Aorta (tissue), 5 donors: ENCODE measurements around the gene THADA. TPM values are rescaled to one million over a fixed set of nuclear protein-coding genes. Genes with fewer than 3 reads are reported as not detected.
"Not testable (repeated sequence)": the region's sequence is repeated elsewhere in the genome, so short reads cannot be mapped to it uniquely, and the experiment has no call there.

Experiments used
- ATAC-seq: fragments of 200-7000 bp; cut with Tn5 transposase; one replicate; pipeline ENCODE4 v1.9.1; 2022; ENCODE audit warnings: moderate library complexity; ENCODE audit not compliant: low FRiP score
- DNase-seq, 2 donors: peaks; one replicate each; pipeline ENCODE4 v3.0.0-alpha.2; 2020
- H3K27ac ChIP-seq, 2 donors: one replicate each; pipeline ENCODE4 v1.5.1; 2013; ENCODE audit warnings: low read length in 2 of 2, mild to moderate bottlenecking in 2 of 2, moderate library complexity in 2 of 2, control low read depth in 1 of 2, inconsistent platforms in 1 of 2, low read depth in 1 of 2
- H3K27me3 ChIP-seq, 2 donors: one replicate each; pipeline ENCODE4 v1.6.1; 2013; ENCODE audit warnings: control low read depth in 1 of 2, low read length in 1 of 2, mild to moderate bottlenecking in 1 of 2, moderate library complexity in 1 of 2; ENCODE audit not compliant: insufficient read depth in 2 of 2, control insufficient read depth in 1 of 2
- H3K36me3 ChIP-seq, 2 donors: one replicate each; pipeline ENCODE4 v1.6.1; 2013; ENCODE audit warnings: control low read depth in 1 of 2, low read length in 1 of 2, mild to moderate bottlenecking in 1 of 2; ENCODE audit not compliant: insufficient read depth in 2 of 2, control insufficient read depth in 1 of 2
- H3K4me1 ChIP-seq, 2 donors: one replicate each; pipeline ENCODE4 v1.6.1; 2013; ENCODE audit warnings: low read length in 2 of 2, control low read depth in 1 of 2, mild to moderate bottlenecking in 1 of 2, moderate library complexity in 1 of 2; ENCODE audit not compliant: insufficient read depth in 2 of 2, control insufficient read depth in 1 of 2
- H3K4me3 ChIP-seq, 2 donors: one replicate each; pipeline ENCODE4 v1.5.1; 2013; ENCODE audit warnings: low read length in 2 of 2, control low read depth in 1 of 2, mild to moderate bottlenecking in 1 of 2
- H3K9me3 ChIP-seq: one replicate; pipeline ENCODE4 v1.6.1; 2013; ENCODE audit warnings: mild to moderate bottlenecking, low read length; ENCODE audit not compliant: control insufficient read depth
- whole genome bisulfite sequencing, 2 donors: extraction: QIAGEN DNeasy Blood & Tissue Kit; methylation state at CpG; one replicate each; pipeline ENCODE4 v1.1.7; 2013; 5-methylcytosine and 5-hydroxymethylcytosine counted together
- intact Hi-C, 2 donors: fragments of 100-400 bp; cut with DNase I; formaldehyde crosslinking; loops; one replicate each; pipeline versions ENCODE4 v1.14.2 to v1.15.0; 2022
- polyA plus RNA-seq, 2 donors: library from polyadenylated mRNA; stranded (reverse); fragments of 200-250 nt; gene quantifications; one replicate each; pipeline ENCODE4 v1.2.3, GENCODE V29; 2013
- total RNA-seq, 2 donors: library from RNA; stranded (reverse); fragmentation: NEBNext Ultra II Directional; extraction: Animal tissue kit (Norgen Biotek cat#: 25700); gene quantifications; one replicate each; pipeline ENCODE4 v1.2.1, GENCODE V29; 2021
- donor health status: healthy with polysubstance abuse.
- donor health status: Bipolar disorder and iron deficiency.
- donor health status: DM: no; HTN: no; CAD: no.
- donor health status: DM: no; HTN: no; CAD: no.
- donor health status: DM: yes; HTN: yes; CAD: no.

Gene THADA
- total and polyA plus RNA-seq, 4 donors = 12.4 to 38.5 (median 25.0) TPM

- DNase-seq (no peak), ATAC-seq (no peak)
- H3K36me3 ChIP-seq = no peaks in the 10 kb centered on the region
- H3K9me3 ChIP-seq = no peaks in the 10 kb centered on the region
- intact Hi-C loops = no loop called here
- H3K27me3 ChIP-seq = no peaks in the 10 kb centered on the region
- H3K4me1 ChIP-seq = no peaks in the 10 kb centered on the region
- no peak overlapping the region for H3K27ac ChIP-seq
- WGBS, 2 donors = 84 to 85% methylated on average over 12 of the region's 12 CpGs
- no peak overlapping the region for H3K4me3 ChIP-seq
Measured at GRCh38 chr2:43196768-43197587, 398.9 kb downstream of the THADA start.

GRCh38 chr2:43194121-43194869, 401.5 kb downstream of the THADA start:
- WGBS, 2 donors = 87 to 90% methylated on average over 13 of the region's 13 CpGs
- H3K36me3 ChIP-seq = no peaks in the 10 kb centered on the region
- H3K4me3 ChIP-seq = no peak overlapping the region

DNA sequence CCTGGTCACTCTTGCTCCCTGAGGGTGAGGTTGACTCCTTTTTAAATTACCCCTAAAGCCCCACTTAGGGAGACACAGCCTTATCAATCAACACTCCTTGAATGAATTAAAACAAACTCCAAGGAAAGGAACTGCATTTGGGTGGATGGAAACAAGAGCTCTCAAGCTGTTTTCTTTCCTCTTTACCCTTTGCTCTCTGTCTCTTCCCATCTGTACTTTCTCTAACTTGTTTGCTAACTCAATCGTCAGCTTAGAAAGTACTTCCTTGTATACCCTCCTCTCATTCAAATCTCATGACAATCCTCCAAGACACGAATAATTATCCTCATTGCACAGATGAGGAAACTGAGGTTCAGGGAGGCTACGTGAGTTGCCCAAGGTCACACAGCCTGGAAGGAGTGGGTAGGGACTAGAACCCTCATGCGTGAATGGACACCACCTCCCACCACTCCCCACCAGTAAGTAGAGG, 402.2 kb downstream of the THADA start:
- intact Hi-C loops = no loop called here
- ATAC-seq = no peak
- H3K27ac ChIP-seq = no peak overlapping the region

More at GRCh38 chr2:43194121-43194869, 401.5 kb downstream of the THADA start:
- Histone ChIP-seq H3K4me1 (no peaks in the 10 kb centered on the region), H3K9me3 (no peaks in the 10 kb centered on the region), H3K27ac (no peak overlapping the region), H3K27me3 (no peaks in the 10 kb centered on the region)
- ATAC-seq (no peak), DNase-seq (no peak)
- intact Hi-C loops = no loop called here

GRCh38 chr2:43192744-43193651, 402.8 kb downstream of the THADA start:
- no peaks in the 10 kb centered on the region for H3K27me3 ChIP-seq
- H3K4me3 ChIP-seq = no peak overlapping the region
- no peaks in the 10 kb centered on the region for H3K4me1 ChIP-seq
- no peak for ATAC-seq
- H3K9me3 ChIP-seq = no peaks in the 10 kb centered on the region
- 91 to 92% methylated on average over 12 of the region's 12 CpGs for WGBS, 2 donors
- no peaks in the 10 kb centered on the region for H3K36me3 ChIP-seq
- intact Hi-C loops = no loop called here
- no peak overlapping the region for H3K27ac ChIP-seq
- DNase-seq = no peak

More for the DNA sequence above, 402.2 kb downstream of the THADA start:
- H3K9me3 ChIP-seq = no peaks in the 10 kb centered on the region
- H3K4me1 ChIP-seq = no peaks in the 10 kb centered on the region
- DNase-seq = no peak
- no peaks in the 10 kb centered on the region for H3K36me3 ChIP-seq
- 93% methylated on average over 4 of the region's 4 CpGs for WGBS, 2 donors
- no peaks in the 10 kb centered on the region for H3K27me3 ChIP-seq
- H3K4me3 ChIP-seq = no peak overlapping the region

GRCh38 chr2:43191947-43192516, 403.8 kb downstream of the THADA start:
- ATAC-seq = no peak
- Histone ChIP-seq H3K27ac (no peak overlapping the region), H3K9me3 (no peaks in the 10 kb centered on the region), H3K4me1 (no peaks in the 10 kb centered on the region), H3K27me3 (no peaks in the 10 kb centered on the region), H3K36me3 (no peaks in the 10 kb centered on the region), H3K4me3 (no peak overlapping the region)
- no peak for DNase-seq
- intact Hi-C loops = no loop called here
- WGBS, 2 donors = 72 to 81% methylated on average over 3 of the region's 3 CpGs

DNA sequence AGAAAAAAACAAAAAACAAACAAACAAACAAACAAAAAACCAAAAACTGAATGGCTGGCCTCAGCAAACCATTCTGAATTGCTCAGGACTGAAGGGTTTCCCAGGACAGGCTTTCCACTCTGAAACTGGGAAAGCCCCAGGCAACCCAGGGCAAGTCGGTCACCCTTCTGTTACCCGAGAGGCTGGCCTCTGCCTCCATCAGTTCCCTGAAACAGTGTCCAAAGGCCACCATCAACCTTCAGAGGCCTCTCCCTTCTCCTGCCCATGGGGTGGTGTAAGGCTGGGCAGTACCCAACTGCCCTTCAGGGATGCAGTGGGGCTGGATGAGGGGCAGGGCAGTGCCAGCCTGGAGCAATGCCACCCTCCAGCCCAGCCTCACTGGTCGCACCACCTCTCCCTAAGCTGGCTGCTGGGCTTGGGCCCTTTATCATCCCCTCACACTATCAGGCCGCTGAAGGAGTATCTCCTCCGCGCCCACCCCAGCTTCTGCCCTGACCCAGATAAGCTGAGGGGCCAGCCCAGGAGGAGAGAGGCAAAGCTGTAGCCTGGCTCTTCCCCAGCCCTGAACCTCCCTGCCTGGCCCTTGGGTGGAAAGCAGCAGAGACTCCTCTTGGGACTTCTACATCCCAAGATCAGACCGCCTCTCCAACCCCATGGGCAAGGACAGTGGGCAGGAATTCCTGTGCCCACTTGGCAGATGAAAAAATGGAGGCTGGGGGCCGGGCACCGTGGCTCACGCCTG, 405.4 kb downstream of the THADA start:
- H3K27me3 ChIP-seq = no peaks in the 10 kb centered on the region
- no peaks in the 10 kb centered on the region for H3K4me1 ChIP-seq
- WGBS, 2 donors = 85 to 92% methylated on average over 10 of the region's 10 CpGs
- intact Hi-C loops = no loop called here
- H3K36me3 ChIP-seq = no peaks in the 10 kb centered on the region
- DNase-seq (no peak), ATAC-seq (no peak)
- H3K27ac ChIP-seq = no peak overlapping the region
- no peak overlapping the region for H3K4me3 ChIP-seq
- H3K9me3 ChIP-seq = no peaks in the 10 kb centered on the region

DNA sequence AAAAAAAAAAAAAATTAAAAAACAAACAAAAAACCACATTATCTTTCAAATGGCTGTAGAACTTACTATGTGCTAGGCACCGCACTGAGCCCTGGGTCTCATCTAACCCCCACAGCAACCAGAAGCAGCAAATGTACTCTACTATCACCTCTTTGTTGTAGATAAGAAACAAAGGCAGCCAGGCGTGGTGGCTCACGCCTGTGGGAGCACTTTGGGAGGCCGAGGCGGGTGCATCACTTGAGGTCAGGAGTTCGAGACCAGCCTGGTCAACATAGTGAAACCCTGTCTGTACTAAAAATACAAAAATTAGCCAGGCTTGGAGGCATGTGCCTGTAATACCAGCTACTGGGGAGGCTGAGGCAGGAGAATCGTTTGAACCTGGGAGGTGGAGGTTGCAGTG, 406.0 kb downstream of the THADA start:
- H3K4me3 ChIP-seq, H3K27ac ChIP-seq, H3K27me3 ChIP-seq, ATAC-seq, H3K36me3 ChIP-seq, intact Hi-C loops, H3K4me1 ChIP-seq, DNase-seq, H3K9me3 ChIP-seq: not testable (repeated sequence)
- WGBS, 2 donors = 96% methylated on average over 7 of the region's 7 CpGs
